GM23338 (cell line): Measurements from ENCODE around the gene UNC5B. TPM values are rescaled to one million over a fixed set of nuclear protein-coding genes. Genes with fewer than 3 reads are reported as not detected.

Experiments used
- ATAC-seq: fragments of 200-7000 bp; cut with Tn5 transposase; 3 replicates; pipeline ENCODE4 v1.9.1; 2020
- DNase-seq: peaks from one replicate; pipeline ENCODE4 v3.0.0-alpha.2; 2015; ENCODE audit warnings: low spot score
- H2AFZ ChIP-seq: fragments of 200-600 bp; sonication (generic); 2 replicates; pipeline ENCODE4 v1.8.0; 2016; ENCODE audit warnings: antibody characterized with exemption, mild to moderate bottlenecking, moderate library complexity
- H3F3A ChIP-seq: fragments of 200-600 bp; sonication (generic); replicated peaks from 2 replicates; pipeline ENCODE4 v1.8.0; 2017; ENCODE audit warnings: antibody characterized with exemption, mixed run types, low read depth
- H3K27ac ChIP-seq: fragments of 200-600 bp; sonication (generic); 2 replicates; pipeline ENCODE4 v1.6.1; 2016; ENCODE audit warnings: low read depth
- H3K27me3 ChIP-seq: fragments of 200-600 bp; sonication (generic); 2 replicates; pipeline ENCODE4 v1.8.0; 2016; ENCODE audit warnings: mild to moderate bottlenecking, mixed run types, moderate library complexity; ENCODE audit not compliant: insufficient read depth
- H3K36me3 ChIP-seq: fragments of 200-600 bp; sonication (generic); 2 replicates; pipeline ENCODE4 v1.8.0; 2016; ENCODE audit warnings: mild to moderate bottlenecking; ENCODE audit not compliant: insufficient read depth
- H3K4me1 ChIP-seq: fragments of 200-600 bp; sonication (generic); 2 replicates; pipeline ENCODE4 v1.8.0; 2016; ENCODE audit warnings: mild to moderate bottlenecking, moderate library complexity; ENCODE audit not compliant: insufficient read depth
- H3K4me2 ChIP-seq: fragments of 200-600 bp; sonication (generic); 2 replicates; pipeline ENCODE4 v1.7.1; 2017; ENCODE audit warnings: mixed run types
- H3K4me3 ChIP-seq: fragments of 200-600 bp; sonication (generic); 2 replicates; pipeline ENCODE4 v1.6.1; 2016; ENCODE audit warnings: mixed run types
- H3K79me2 ChIP-seq: fragments of 200-600 bp; sonication (generic); replicated peaks from 2 replicates; pipeline ENCODE4 v1.8.0; 2017; ENCODE audit warnings: mild to moderate bottlenecking; ENCODE audit not compliant: insufficient read depth
- H3K9me2 ChIP-seq: fragments of 200-600 bp; sonication (generic); 2 replicates; pipeline ENCODE4 v1.8.0; 2017; ENCODE audit not compliant: insufficient read depth
- H4K20me1 ChIP-seq: fragments of 200-600 bp; sonication (generic); replicated peaks from 2 replicates; pipeline ENCODE4 v1.8.0; 2017; ENCODE audit warnings: mild to moderate bottlenecking; ENCODE audit not compliant: insufficient read depth
- H3K27ac Mint-ChIP-seq: 2 replicates; pipeline ENCODE4 v1.8.0; 2020; ENCODE audit warnings: inconsistent platforms, mild to moderate bottlenecking, moderate library complexity, mixed read lengths
- H3K27me3 Mint-ChIP-seq: 3 replicates; pipeline ENCODE4 v1.8.0; 2022; ENCODE audit warnings: low read depth, mild to moderate bottlenecking, moderate library complexity, mixed read lengths, inconsistent platforms; ENCODE audit not compliant: insufficient read depth, poor library complexity
- H3K36me3 Mint-ChIP-seq: 3 replicates; pipeline ENCODE4 v1.8.0; 2021; ENCODE audit warnings: low read depth, mild to moderate bottlenecking, inconsistent platforms, moderate library complexity, mixed read lengths
- H3K4me1 Mint-ChIP-seq: 3 replicates; pipeline ENCODE4 v1.8.0; 2020; ENCODE audit warnings: mild to moderate bottlenecking, inconsistent platforms, mixed read lengths
- H3K4me3 Mint-ChIP-seq: 3 replicates; pipeline ENCODE4 v1.8.0; 2021; ENCODE audit warnings: moderate library complexity, mild to moderate bottlenecking, inconsistent platforms, mixed read lengths
- H3K9me3 Mint-ChIP-seq: 3 replicates; pipeline ENCODE4 v1.8.0; 2020; ENCODE audit warnings: moderate library complexity, mild to moderate bottlenecking, inconsistent platforms, mixed read lengths
- CREB1 ChIP-seq: fragments of 250-450 bp; sonication (Bioruptor Pico); IDR thresholded peaks from 2 replicates; pipeline ENCODE4 v1.5.0; 2020; ENCODE audit warnings: low read depth, mild to moderate bottlenecking, moderate library complexity
- EZH2 ChIP-seq: fragments of 200-600 bp; sonication (generic); IDR thresholded peaks from one replicate; pipeline ENCODE4 v1.8.0; 2017; ENCODE audit warnings: antibody characterized with exemption, mild to moderate bottlenecking, low read depth; ENCODE audit not compliant: unreplicated experiment
- EZH2phosphoT487 ChIP-seq: fragments of 200-600 bp; sonication (generic); IDR thresholded peaks from one replicate; pipeline ENCODE4 v1.8.1; 2018; ENCODE audit warnings: antibody characterized with exemption; ENCODE audit not compliant: unreplicated experiment
- JUNB ChIP-seq: IDR thresholded peaks from one replicate; pipeline ENCODE4 v1.6.1; 2016; ENCODE audit warnings: antibody characterized with exemption; ENCODE audit not compliant: unreplicated experiment
- NANOG ChIP-seq: IDR thresholded peaks from 2 replicates; pipeline ENCODE4 v1.6.1; 2016; ENCODE audit warnings: antibody characterized with exemption, borderline replicate concordance
- POLR2AphosphoS5 ChIP-seq: IDR thresholded peaks from 2 replicates; pipeline ENCODE4 v1.6.1; 2016; ENCODE audit warnings: antibody characterized with exemption, low read depth
- REST ChIP-seq: IDR thresholded peaks from one replicate; pipeline ENCODE4 v1.6.1; 2018; ENCODE audit warnings: antibody characterized with exemption; ENCODE audit not compliant: unreplicated experiment
- STAT1 ChIP-seq: IDR thresholded peaks from one replicate; pipeline ENCODE4 v1.6.1; 2016; ENCODE audit warnings: antibody characterized with exemption; ENCODE audit not compliant: unreplicated experiment
- ZNF114 ChIP-seq: fragments of 250-450 bp; sonication (Bioruptor Pico); IDR thresholded peaks from 2 replicates; pipeline ENCODE4 v1.5.0; 2020; ENCODE audit warnings: mild to moderate bottlenecking, moderate library complexity
- ZNF331 ChIP-seq: fragments of 250-450 bp; sonication (Bioruptor Pico); IDR thresholded peaks from 2 replicates; pipeline ENCODE4 v1.5.0; 2020; ENCODE audit warnings: low read depth, mild to moderate bottlenecking, moderate library complexity
- polyA plus RNA-seq: library from polyadenylated mRNA; unstranded; fragments of >200 nt; fragmentation: Nextera tagmentation; extraction: Ambion mirVana; gene quantifications from 2 replicates; pipeline ENCODE4 v1.2.1, GENCODE V29; 2016
- total RNA-seq: library from RNA; depleted of rRNA; stranded (reverse); fragments of >200 nt; shearing (Covaris generic); gene quantifications from 2 replicates; pipeline ENCODE4 v1.2.3, GENCODE V29; 2014
- TF ChIP-seq, protein P1 (sequence below): IDR thresholded peaks from 2 replicates; pipeline ENCODE4 v1.6.1; 2016; ENCODE audit warnings: antibody characterized with exemption
- TF ChIP-seq, protein P2 (sequence below), 2 experiments: fragments of 200-600 bp in 1 of 2; sonication (generic) in 1 of 2; conservative IDR thresholded peaks; 2 replicates each; pipeline versions ENCODE4 v1.5.1 to v1.6.1; 2016 to 2017; ENCODE audit warnings: antibody characterized with exemption in 2 of 2, low read depth in 2 of 2, mild to moderate bottlenecking in 2 of 2, moderate library complexity in 1 of 2

Gene UNC5B
- total and polyA plus RNA-seq, 2 experiments from 2014 or later = 8.0 to 31.2 TPM

- 0 out of 2 replicates have a peak overlapping the region, but pooled peaks have one; percentile 39 for H3K27ac ChIP-seq
- Mint-ChIP-seq H3K27ac (peak overlapping the region; percentile 73; the same call in 1 of the 2 replicates), H3K4me3 (no peak overlapping the region; the same call in 2 of the 3 replicates), H3K27me3 (peaks cover 14% of the 10 kb centered on the region), H3K4me1 (peaks cover 38% of the 10 kb centered on the region), H3K36me3 (peaks cover 19% of the 10 kb centered on the region; the same call in 2 of the 3 replicates), H3K9me3 (no peaks in the 10 kb centered on the region)
- H3K4me3 ChIP-seq = no peak overlapping the region
- peaks cover 4% of the 10 kb centered on the region; the same call in 1 of the 2 replicates for H3K36me3 ChIP-seq
- DNase-seq (no peak), ATAC-seq (no peak)
- no peaks in the 10 kb centered on the region for H3F3A ChIP-seq
- peaks cover 8% of the 10 kb centered on the region; the same call in 1 of the 2 replicates for H3K79me2 ChIP-seq
- H2AFZ ChIP-seq = no peak overlapping the region
- H3K4me1 ChIP-seq = peaks cover 15% of the 10 kb centered on the region; the same call in 1 of the 2 replicates
- H4K20me1 ChIP-seq = no peaks in the 10 kb centered on the region; the same call in 1 of the 2 replicates
- H3K9me2 ChIP-seq = no peaks in the 10 kb centered on the region
- no peak overlapping the region for H3K4me2 ChIP-seq
- TF ChIP-seq ZNF331 (CRISPR knock-in tag) = no peak
- no peaks in the 10 kb centered on the region for H3K27me3 ChIP-seq
These were observed 67.8 kb downstream of the UNC5B start for GRCh38 chr10:71280216-71280615.

- H3K79me2 ChIP-seq = peaks cover 4% of the 10 kb centered on the region; the same call in 1 of the 2 replicates
- Mint-ChIP-seq H3K27ac (peak overlapping the region; percentile 66), H3K36me3 (peaks cover 25% of the 10 kb centered on the region; the same call in 2 of the 3 replicates), H3K9me3 (no peaks in the 10 kb centered on the region), H3K4me1 (peaks cover 34% of the 10 kb centered on the region), H3K27me3 (peaks cover 14% of the 10 kb centered on the region), H3K4me3 (no peak overlapping the region)
- no peak overlapping the region for H2AFZ ChIP-seq
- H3K36me3 ChIP-seq = peaks cover 4% of the 10 kb centered on the region; the same call in 1 of the 2 replicates
- no peaks in the 10 kb centered on the region for H3K27me3 ChIP-seq
- peaks cover 15% of the 10 kb centered on the region; the same call in 1 of the 2 replicates for H3K4me1 ChIP-seq
- H3K27ac ChIP-seq = no peak overlapping the region
- H3K4me2 ChIP-seq = no peak overlapping the region
- ATAC-seq = no peak
- no peak overlapping the region for H3K4me3 ChIP-seq
- H3K9me2 ChIP-seq = no peaks in the 10 kb centered on the region
- no peaks in the 10 kb centered on the region for H3F3A ChIP-seq
- no peak for DNase-seq
- no peaks in the 10 kb centered on the region; the same call in 1 of the 2 replicates for H4K20me1 ChIP-seq
- no peak for TF ChIP-seq POLR2AphosphoS5
- TF ChIP-seq CREB1 (CRISPR knock-in tag) = no peak
- TF ChIP-seq ZNF114 (CRISPR knock-in tag) = no peak
- no peak for TF ChIP-seq JUNB
- TF ChIP-seq, protein P1, sequence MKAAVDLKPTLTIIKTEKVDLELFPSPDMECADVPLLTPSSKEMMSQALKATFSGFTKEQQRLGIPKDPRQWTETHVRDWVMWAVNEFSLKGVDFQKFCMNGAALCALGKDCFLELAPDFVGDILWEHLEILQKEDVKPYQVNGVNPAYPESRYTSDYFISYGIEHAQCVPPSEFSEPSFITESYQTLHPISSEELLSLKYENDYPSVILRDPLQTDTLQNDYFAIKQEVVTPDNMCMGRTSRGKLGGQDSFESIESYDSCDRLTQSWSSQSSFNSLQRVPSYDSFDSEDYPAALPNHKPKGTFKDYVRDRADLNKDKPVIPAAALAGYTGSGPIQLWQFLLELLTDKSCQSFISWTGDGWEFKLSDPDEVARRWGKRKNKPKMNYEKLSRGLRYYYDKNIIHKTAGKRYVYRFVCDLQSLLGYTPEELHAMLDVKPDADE = no peak
- TF ChIP-seq EZH2 = no peak
- TF ChIP-seq ZNF331 (CRISPR knock-in tag) = no peak
- TF ChIP-seq NANOG = no peak
- no peak for TF ChIP-seq STAT1
- no peak for TF ChIP-seq REST
- TF ChIP-seq EZH2phosphoT487 = no peak
- TF ChIP-seq, protein P2, sequence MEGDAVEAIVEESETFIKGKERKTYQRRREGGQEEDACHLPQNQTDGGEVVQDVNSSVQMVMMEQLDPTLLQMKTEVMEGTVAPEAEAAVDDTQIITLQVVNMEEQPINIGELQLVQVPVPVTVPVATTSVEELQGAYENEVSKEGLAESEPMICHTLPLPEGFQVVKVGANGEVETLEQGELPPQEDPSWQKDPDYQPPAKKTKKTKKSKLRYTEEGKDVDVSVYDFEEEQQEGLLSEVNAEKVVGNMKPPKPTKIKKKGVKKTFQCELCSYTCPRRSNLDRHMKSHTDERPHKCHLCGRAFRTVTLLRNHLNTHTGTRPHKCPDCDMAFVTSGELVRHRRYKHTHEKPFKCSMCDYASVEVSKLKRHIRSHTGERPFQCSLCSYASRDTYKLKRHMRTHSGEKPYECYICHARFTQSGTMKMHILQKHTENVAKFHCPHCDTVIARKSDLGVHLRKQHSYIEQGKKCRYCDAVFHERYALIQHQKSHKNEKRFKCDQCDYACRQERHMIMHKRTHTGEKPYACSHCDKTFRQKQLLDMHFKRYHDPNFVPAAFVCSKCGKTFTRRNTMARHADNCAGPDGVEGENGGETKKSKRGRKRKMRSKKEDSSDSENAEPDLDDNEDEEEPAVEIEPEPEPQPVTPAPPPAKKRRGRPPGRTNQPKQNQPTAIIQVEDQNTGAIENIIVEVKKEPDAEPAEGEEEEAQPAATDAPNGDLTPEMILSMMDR (conservative IDR thresholded peaks at IDR 0.05; ENCODE audit: low read depth in 2 of 2) = no peak
These were observed 68.5 kb downstream of the UNC5B start for GRCh38 chr10:71280825-71281224.
